Gastrocnemius medialis (tissue), 4 donors: Measurements from ENCODE around the gene METAP1D.

Experiments
- POLR2A ChIP-seq, 2 donors: fragments of 450-650 bp; IDR thresholded peaks; one replicate each; pipeline ENCODE4 v1.6.1; 2017; ENCODE audit warnings: antibody characterized with exemption in 2 of 2, mild to moderate bottlenecking in 2 of 2, moderate library complexity in 2 of 2
- TF ChIP-seq, protein P1 (sequence below), 5 experiments: fragments of 450-650 bp in 3 of 5; fragments of 200-600 bp in 2 of 5; sonication (generic) in 2 of 5; IDR thresholded peaks in 4 of 5; conservative IDR thresholded peaks in 1 of 5; 1 replicate in 4 of 5; 2 replicates in 1 of 5; pipeline ENCODE4 v1.5.1; 2016 to 2019; ENCODE audit warnings: antibody characterized with exemption in 5 of 5, mild to moderate bottlenecking in 3 of 5, moderate library complexity in 3 of 5

DNA sequence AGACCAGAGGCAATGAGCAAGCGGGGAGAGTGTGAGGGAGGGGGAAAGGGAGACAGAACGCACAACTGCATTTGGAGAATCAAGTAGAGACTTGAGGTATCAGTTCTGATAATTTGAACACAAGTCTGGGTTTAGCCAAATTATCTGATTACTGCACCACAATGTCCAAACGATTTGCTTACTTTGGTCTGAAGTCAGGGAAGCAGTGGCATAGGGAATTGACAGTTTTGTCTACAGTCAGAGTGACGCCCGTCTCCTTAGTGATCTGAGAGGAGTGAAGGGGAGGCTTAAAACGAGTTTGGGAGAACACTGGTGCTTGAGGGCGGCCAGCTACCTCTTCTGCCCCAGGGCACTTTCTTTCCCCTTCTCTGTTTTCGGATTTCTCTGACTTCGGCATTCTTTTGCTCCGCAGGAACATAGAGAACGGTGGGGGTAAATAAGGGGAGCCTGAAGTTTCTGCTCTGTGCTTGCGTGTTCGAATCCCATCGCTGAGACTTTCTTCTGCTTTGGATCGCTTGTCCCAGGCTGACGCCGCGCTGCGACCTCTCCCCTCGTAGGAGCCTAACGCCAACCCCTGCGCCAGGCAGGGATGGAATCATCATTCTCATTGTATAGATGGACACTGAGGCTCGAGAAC lies 105.8 kb downstream of the METAP1D start:
- TF ChIP-seq, protein P1, sequence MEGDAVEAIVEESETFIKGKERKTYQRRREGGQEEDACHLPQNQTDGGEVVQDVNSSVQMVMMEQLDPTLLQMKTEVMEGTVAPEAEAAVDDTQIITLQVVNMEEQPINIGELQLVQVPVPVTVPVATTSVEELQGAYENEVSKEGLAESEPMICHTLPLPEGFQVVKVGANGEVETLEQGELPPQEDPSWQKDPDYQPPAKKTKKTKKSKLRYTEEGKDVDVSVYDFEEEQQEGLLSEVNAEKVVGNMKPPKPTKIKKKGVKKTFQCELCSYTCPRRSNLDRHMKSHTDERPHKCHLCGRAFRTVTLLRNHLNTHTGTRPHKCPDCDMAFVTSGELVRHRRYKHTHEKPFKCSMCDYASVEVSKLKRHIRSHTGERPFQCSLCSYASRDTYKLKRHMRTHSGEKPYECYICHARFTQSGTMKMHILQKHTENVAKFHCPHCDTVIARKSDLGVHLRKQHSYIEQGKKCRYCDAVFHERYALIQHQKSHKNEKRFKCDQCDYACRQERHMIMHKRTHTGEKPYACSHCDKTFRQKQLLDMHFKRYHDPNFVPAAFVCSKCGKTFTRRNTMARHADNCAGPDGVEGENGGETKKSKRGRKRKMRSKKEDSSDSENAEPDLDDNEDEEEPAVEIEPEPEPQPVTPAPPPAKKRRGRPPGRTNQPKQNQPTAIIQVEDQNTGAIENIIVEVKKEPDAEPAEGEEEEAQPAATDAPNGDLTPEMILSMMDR (IDR thresholded peaks at IDR 0.05 in 4 of 5, conservative IDR thresholded peaks at IDR 0.05 in 1 of 5): no peak
- no peak for TF ChIP-seq POLR2A (IDR thresholded peaks at IDR 0.05)
